Endothelial cell of umbilical vein (primary cell): ENCODE results near the gene DLGAP1. TPM values are rescaled to one million over a fixed set of nuclear protein-coding genes. Genes with fewer than 3 reads are reported as not detected.

Experiments
- BruUV-seq: library from RNA; stranded (reverse); fragments of 400-500 nt; replicated peaks from 2 replicates; lab custom pipeline; 2021; lab: Mats Ljungman, UMichigan
- CTCF ChIA-PET: fragments of 300-600, 350-600 bp; sonication (Branson Sonifier 250); formaldehyde crosslinking; loops from one replicate; lab custom pipeline; 2021; ENCODE audit warnings: antibody characterized with exemption, inconsistent platforms; lab: Charles Lee
- POLR2A ChIA-PET: fragments of 300-600, 350-600 bp; sonication (Branson Sonifier 250); formaldehyde crosslinking; loops from one replicate; lab custom pipeline; 2021; ENCODE audit warnings: antibody characterized with exemption, inconsistent platforms; lab: Charles Lee
- DNase-seq: peaks from one replicate; pipeline ENCODE4 v3.0.0-alpha.2; 2011; ENCODE audit warnings: low read depth, low spot score
- FAIRE-seq: peaks from 2 replicates; lab custom pipeline; 2011; peaks lifted over from hg19 to GRCh38; lab: Jason Lieb, UNC
- H2AFZ ChIP-seq: 2 replicates; pipeline ENCODE4 v1.6.0; 2012; ENCODE audit warnings: low read depth, low read length, control low read depth, inconsistent platforms
- H3K27ac ChIP-seq: 2 replicates; pipeline ENCODE4 v1.5.1; 2011; ENCODE audit warnings: low read depth, mild to moderate bottlenecking, control low read depth, low read length, moderate library complexity; ENCODE audit not compliant: insufficient read depth
- H3K27me3 ChIP-seq, 2 experiments: 2 replicates each; pipeline versions ENCODE4 v1.6.0 to v1.6.1; 2011; ENCODE audit warnings: low read length in 2 of 2, mixed read lengths in 1 of 2; ENCODE audit not compliant: control insufficient read depth in 2 of 2, insufficient read depth in 2 of 2
- H3K36me3 ChIP-seq, 2 experiments: 2 replicates in 1 of 2; 3 replicates in 1 of 2; pipeline ENCODE4 v1.5.1; 2011; ENCODE audit warnings: low read length in 2 of 2, mild to moderate bottlenecking in 1 of 2, moderate library complexity in 1 of 2; ENCODE audit not compliant: control insufficient read depth in 2 of 2, insufficient read depth in 2 of 2; ENCODE audit errors: extremely low read depth in 1 of 2
- H3K4me1 ChIP-seq: 3 replicates; pipeline ENCODE4 v1.5.1; 2011; ENCODE audit warnings: mild to moderate bottlenecking, low read length; ENCODE audit not compliant: control insufficient read depth, insufficient read depth; ENCODE audit errors: extremely low read depth
- H3K4me2 ChIP-seq: 2 replicates; pipeline ENCODE4 v1.6.1; 2011; ENCODE audit warnings: low read length, control low read depth, mixed read lengths; ENCODE audit not compliant: insufficient read depth
- H3K4me3 ChIP-seq, 3 experiments: fragments of 200-600 bp in 1 of 3; sonication (generic), shearing (Covaris generic) in 1 of 3; replicated peaks in 1 of 3; 2 replicates each; pipeline ENCODE4 v1.5.1; 2011 to 2016; ENCODE audit warnings: control low read depth in 3 of 3, low read length in 3 of 3, mild to moderate bottlenecking in 2 of 3, inconsistent platforms in 1 of 3, low read depth in 1 of 3, moderate library complexity in 1 of 3; ENCODE audit not compliant: insufficient read depth in 1 of 3
- H3K79me2 ChIP-seq: 2 replicates; pipeline ENCODE4 v1.6.0; 2012; ENCODE audit warnings: low read length, inconsistent platforms; ENCODE audit not compliant: control insufficient read depth, insufficient read depth
- H3K9ac ChIP-seq: replicated peaks from 2 replicates; pipeline ENCODE3; 2011; ENCODE audit warnings: low read length, control low read depth; ENCODE audit not compliant: insufficient read depth; ENCODE audit errors: extremely low read depth
- H3K9me1 ChIP-seq: replicated peaks from 3 replicates; pipeline ENCODE4 v1.6.0; 2011; ENCODE audit warnings: mild to moderate bottlenecking, low read length; ENCODE audit not compliant: control insufficient read depth, insufficient read depth; ENCODE audit errors: extremely low read depth
- H3K9me3 ChIP-seq: replicated peaks from 2 replicates; pipeline ENCODE4 v1.5.1; 2012; ENCODE audit warnings: low read length, inconsistent platforms; ENCODE audit not compliant: control insufficient read depth, insufficient read depth
- H4K20me1 ChIP-seq: replicated peaks from 2 replicates; pipeline ENCODE3; 2011; ENCODE audit warnings: mild to moderate bottlenecking, low read length; ENCODE audit not compliant: control insufficient read depth, insufficient read depth; ENCODE audit errors: extremely low read depth
- CTCF ChIP-seq, 2 donors: IDR thresholded peaks; 1 replicate in 1 of 2; 2 replicates in 1 of 2; pipeline ENCODE4 v1.5.1; 2011; ENCODE audit warnings: low read length in 2 of 2, mild to moderate bottlenecking in 2 of 2, moderate library complexity in 2 of 2, control low read depth in 1 of 2, inconsistent platforms in 1 of 2, low read depth in 1 of 2; ENCODE audit not compliant: insufficient read depth in 1 of 2; ENCODE audit errors: extremely low read depth in 1 of 2
- EZH2 ChIP-seq: IDR thresholded peaks from 2 replicates; pipeline ENCODE4 v1.6.1; 2012; ENCODE audit warnings: borderline replicate concordance, low read depth, mild to moderate bottlenecking, moderate library complexity, low read length, inconsistent platforms; ENCODE audit not compliant: severe bottlenecking
- GATA2 ChIP-seq: IDR thresholded peaks from 2 replicates; pipeline ENCODE4 v1.7.0; 2011; ENCODE audit warnings: low read depth, mild to moderate bottlenecking, moderate library complexity, mixed read lengths, low read length; ENCODE audit not compliant: insufficient read length, insufficient read depth
- JUN ChIP-seq: IDR thresholded peaks from 2 replicates; pipeline ENCODE4 v1.6.1; 2011; ENCODE audit warnings: borderline replicate concordance, low read depth; ENCODE audit not compliant: insufficient read length, insufficient read depth
- MAX ChIP-seq: IDR thresholded peaks from 2 replicates; pipeline ENCODE4 v1.6.1; 2011; ENCODE audit not compliant: insufficient read depth, insufficient read length
- MYC ChIP-seq: IDR thresholded peaks from one replicate; pipeline ENCODE4 v1.6.1; 2011; ENCODE audit warnings: mild to moderate bottlenecking, low read depth, low read length
- POLR2A ChIP-seq: IDR thresholded peaks from 2 replicates; pipeline ENCODE4 v1.6.1; 2012; ENCODE audit warnings: low read depth, mild to moderate bottlenecking, control low read depth, low read length
- POLR2AphosphoS5 ChIP-seq: IDR thresholded peaks from 2 replicates; pipeline ENCODE4 v1.6.1; 2012; ENCODE audit warnings: low read depth, mild to moderate bottlenecking, control low read depth, low read length, moderate library complexity; ENCODE audit not compliant: insufficient read depth
- dilution Hi-C: fragments of 300-500 bp; cut with MboI; formaldehyde crosslinking; loops from one replicate; pipeline ENCODE4 v1.15.0; 2019; ENCODE audit warnings: low sequenced_read_pairs; ENCODE audit not compliant: extremely low pct_ligation_motif_present
- intact Hi-C: fragments of 100-400 bp; cut with micrococcal nuclease; formaldehyde crosslinking; loops from one replicate; pipeline ENCODE4 v1.10.0; 2022
- polyA plus RNA-seq, 4 experiments: library from polyadenylated mRNA; depleted of rRNA in 3 of 4; stranded (reverse) in 3 of 4; unstranded in 1 of 4; fragments of >200 nt; gene quantifications; 2 replicates each; pipeline versions ENCODE4 v1.2.1 to v1.2.3, GENCODE V29; 2011 to 2012; ENCODE audit warnings: missing spikeins in 1 of 4
- total RNA-seq: library from RNA; stranded (reverse); gene quantifications from 2 replicates; pipeline ENCODE4 v1.2.3, GENCODE V29; 2021

DLGAP1 gene
- total and polyA plus RNA-seq, 2 donors (not counting 3 experiments of a cell fraction or from before 2014, with no cell fraction given) = 0.04 TPM; not detected in 1

GRCh38 chr18:3947383-3947782 lies 507.7 kb downstream of the DLGAP1 start:
- H3K27ac ChIP-seq = no peak overlapping the region
- CTCF ChIA-PET = no interaction called here
- H3K79me2 ChIP-seq = no peaks in the 10 kb centered on the region
- dilution Hi-C loops (no loop called here), intact Hi-C loops (no loop called here)
- no TSS peak for BruUV-seq
- H3K9me1 ChIP-seq = no peaks in the 10 kb centered on the region
- no peak overlapping the region for H3K4me2 ChIP-seq
- POLR2A ChIA-PET = no interaction called here
- no peak overlapping the region for H3K4me3 ChIP-seq
- H4K20me1 ChIP-seq = no peaks in the 10 kb centered on the region
- no peak for TF ChIP-seq EZH2
- TF ChIP-seq POLR2A = no peak
- no peak for TF ChIP-seq MAX
- TF ChIP-seq CTCF (IDR thresholded peaks at IDR 0.05; ENCODE audit: extremely low read depth in 1 of 2, insufficient read depth in 1 of 2, low read depth in 1 of 2, low read length in 2 of 2) = no peak
- no peak for TF ChIP-seq GATA2
- no peak for TF ChIP-seq JUN
- TF ChIP-seq POLR2AphosphoS5 = no peak
- no peak for TF ChIP-seq MYC
- no peaks in the 10 kb centered on the region for H3K4me1 ChIP-seq
- H3K9me3 ChIP-seq = no peaks in the 10 kb centered on the region
- no peak overlapping the region for H3K9ac ChIP-seq
- DNase-seq (no peak), FAIRE-seq (no peak)
- no peaks in the 10 kb centered on the region for H3K36me3 ChIP-seq
- no peaks in the 10 kb centered on the region for H3K27me3 ChIP-seq
- no peak overlapping the region for H2AFZ ChIP-seq
